Stimulated activated memory B cell treated with anti-CD40 and anti-IgM and Interleukin-4, amounts not matched to agents 10 μg/mL and 1 μg/mL and 100 μg/mL, for 72 hours (primary cell): ENCODE measurements around the gene YIPF6.
"Not testable (repeated sequence)": the region's sequence is repeated elsewhere in the genome, so short reads cannot be mapped to it uniquely, and the experiment has no call there.

ENCODE experiments used
- ATAC-seq: fragments of 150-1000 bp; cut with Tn5 transposase; 2 replicates; pipeline ENCODE4 v1.10.0; 2021
- H3K27ac Mint-ChIP-seq: one replicate; pipeline ENCODE4 v1.8.0; 2022; ENCODE audit warnings: mild to moderate bottlenecking, mixed read lengths
- H3K27me3 Mint-ChIP-seq: one replicate; pipeline ENCODE4 v1.8.0; 2022; ENCODE audit warnings: mixed read lengths
- H3K36me3 Mint-ChIP-seq: one replicate; pipeline ENCODE4 v1.8.0; 2022; ENCODE audit warnings: mixed read lengths
- H3K4me1 Mint-ChIP-seq: one replicate; pipeline ENCODE4 v1.8.0; 2022; ENCODE audit warnings: mixed read lengths
- H3K4me3 Mint-ChIP-seq: one replicate; pipeline ENCODE4 v1.8.0; 2022; ENCODE audit warnings: mild to moderate bottlenecking, moderate library complexity, mixed read lengths
- H3K9me3 Mint-ChIP-seq: one replicate; pipeline ENCODE4 v1.8.0; 2022; ENCODE audit warnings: mixed read lengths

The YIPF6 gene

GRCh38 chrX:68498508-68499379 is at the start of gene YIPF6:
YIPF6 (plus strand) TSS chrX:68499051; CDS start chrX:68499067, 16 bp downstream.
- Mint-ChIP-seq H3K9me3 (no peaks in the 10 kb centered on the region), H3K4me3 (peak within 1 kb of the TSS; percentile 100), H3K27ac (peak within 1 kb of the TSS; percentile 99), H3K27me3 (no peaks in the 10 kb centered on the region), H3K4me1 (peaks cover 24% of the 10 kb centered on the region), H3K36me3 (peaks cover 6% of the 10 kb centered on the region)
- peak; percentile 96 for ATAC-seq

GRCh38 chrX:68451720-68452119 is 47.1 kb upstream of the YIPF6 start:
- no peaks in the 10 kb centered on the region for H3K9me3 Mint-ChIP-seq
- no peak for ATAC-seq
- H3K27me3 Mint-ChIP-seq = no peaks in the 10 kb centered on the region
- no peak overlapping the region for H3K27ac Mint-ChIP-seq
- no peaks in the 10 kb centered on the region for H3K36me3 Mint-ChIP-seq
- no peaks in the 10 kb centered on the region for H3K4me1 Mint-ChIP-seq
- no peak overlapping the region for H3K4me3 Mint-ChIP-seq

GRCh38 chrX:68454476-68455150 is 44.2 kb upstream of the YIPF6 start:
- no peak overlapping the region for H3K4me3 Mint-ChIP-seq
- H3K9me3 Mint-ChIP-seq = no peaks in the 10 kb centered on the region
- ATAC-seq = no peak
- H3K27me3 Mint-ChIP-seq = no peaks in the 10 kb centered on the region
- no peaks in the 10 kb centered on the region for H3K4me1 Mint-ChIP-seq
- no peaks in the 10 kb centered on the region for H3K36me3 Mint-ChIP-seq
- no peak overlapping the region for H3K27ac Mint-ChIP-seq

- Mint-ChIP-seq H3K27ac (no peak overlapping the region), H3K27me3 (no peaks in the 10 kb centered on the region), H3K9me3 (no peaks in the 10 kb centered on the region), H3K4me3 (no peak overlapping the region), H3K4me1 (no peaks in the 10 kb centered on the region), H3K36me3 (no peaks in the 10 kb centered on the region)
- no peak for ATAC-seq
These were observed 43.7 kb upstream of the YIPF6 start for GRCh38 chrX:68455151-68455510.

- no peaks in the 10 kb centered on the region for H3K9me3 Mint-ChIP-seq
- peaks cover 4% of the 10 kb centered on the region for H3K4me1 Mint-ChIP-seq
- ATAC-seq = no peak
- no peaks in the 10 kb centered on the region for H3K36me3 Mint-ChIP-seq
- no peaks in the 10 kb centered on the region for H3K27me3 Mint-ChIP-seq
- no peak overlapping the region for H3K4me3 Mint-ChIP-seq
- no peak overlapping the region for H3K27ac Mint-ChIP-seq
These were observed 37.8 kb upstream of the YIPF6 start for GRCh38 chrX:68461093-68461492.

- ATAC-seq = no peak
- Mint-ChIP-seq H3K27me3 (no peaks in the 10 kb centered on the region), H3K27ac (no peak overlapping the region)
These were observed 37.3 kb upstream of the YIPF6 start for GRCh38 chrX:68461576-68461975.

GRCh38 chrX:68462197-68462596 is 36.7 kb upstream of the YIPF6 start:
- Mint-ChIP-seq H3K4me3 (no peak overlapping the region), H3K4me1 (peaks cover 4% of the 10 kb centered on the region), H3K36me3 (no peaks in the 10 kb centered on the region), H3K9me3 (no peaks in the 10 kb centered on the region), H3K27me3 (no peaks in the 10 kb centered on the region), H3K27ac (no peak overlapping the region)
- ATAC-seq = no peak

More at GRCh38 chrX:68461576-68461975, 37.3 kb upstream of the YIPF6 start:
- peaks cover 4% of the 10 kb centered on the region for H3K4me1 Mint-ChIP-seq
- no peaks in the 10 kb centered on the region for H3K36me3 Mint-ChIP-seq
- H3K4me3 Mint-ChIP-seq = no peak overlapping the region
- H3K9me3 Mint-ChIP-seq = no peaks in the 10 kb centered on the region

- Mint-ChIP-seq H3K4me3 (no peak overlapping the region), H3K27me3 (no peaks in the 10 kb centered on the region), H3K9me3 (no peaks in the 10 kb centered on the region), H3K27ac (no peak overlapping the region), H3K36me3 (no peaks in the 10 kb centered on the region), H3K4me1 (peaks cover 4% of the 10 kb centered on the region)
- ATAC-seq = no peak
These were observed 36.2 kb upstream of the YIPF6 start for GRCh38 chrX:68462653-68463052.

- Mint-ChIP-seq H3K27me3 (no peaks in the 10 kb centered on the region), H3K36me3 (no peaks in the 10 kb centered on the region), H3K4me3 (no peak overlapping the region), H3K27ac (no peak overlapping the region), H3K4me1 (peaks cover 4% of the 10 kb centered on the region), H3K9me3 (no peaks in the 10 kb centered on the region)
- ATAC-seq = no peak
These were observed 35.0 kb upstream of the YIPF6 start for GRCh38 chrX:68463880-68464279.

GRCh38 chrX:68464796-68465195 is 34.1 kb upstream of the YIPF6 start:
- H3K9me3 Mint-ChIP-seq = no peaks in the 10 kb centered on the region
- ATAC-seq = no peak
- H3K4me1 Mint-ChIP-seq = peaks cover 4% of the 10 kb centered on the region
- H3K27ac Mint-ChIP-seq = no peak overlapping the region
- no peaks in the 10 kb centered on the region for H3K36me3 Mint-ChIP-seq
- no peak overlapping the region for H3K4me3 Mint-ChIP-seq
- H3K27me3 Mint-ChIP-seq = no peaks in the 10 kb centered on the region

GRCh38 chrX:68480969-68481368 is 17.9 kb upstream of the YIPF6 start:
- no peak overlapping the region for H3K4me3 Mint-ChIP-seq
- H3K4me1 Mint-ChIP-seq = no peaks in the 10 kb centered on the region
- no peak for ATAC-seq
- H3K27me3 Mint-ChIP-seq = no peaks in the 10 kb centered on the region
- H3K9me3 Mint-ChIP-seq = no peaks in the 10 kb centered on the region
- no peak overlapping the region for H3K27ac Mint-ChIP-seq
- no peaks in the 10 kb centered on the region for H3K36me3 Mint-ChIP-seq

GRCh38 chrX:68486198-68486597 is 12.7 kb upstream of the YIPF6 start:
- H3K9me3 Mint-ChIP-seq, H3K36me3 Mint-ChIP-seq, H3K27me3 Mint-ChIP-seq, ATAC-seq, H3K27ac Mint-ChIP-seq, H3K4me3 Mint-ChIP-seq, H3K4me1 Mint-ChIP-seq: not testable (repeated sequence)

GRCh38 chrX:68487254-68487653 is 11.6 kb upstream of the YIPF6 start:
- no peak overlapping the region for H3K27ac Mint-ChIP-seq
- H3K27me3 Mint-ChIP-seq = no peaks in the 10 kb centered on the region
- H3K9me3 Mint-ChIP-seq = no peaks in the 10 kb centered on the region
- no peaks in the 10 kb centered on the region for H3K4me1 Mint-ChIP-seq
- no peaks in the 10 kb centered on the region for H3K36me3 Mint-ChIP-seq
- ATAC-seq = no peak
- H3K4me3 Mint-ChIP-seq = no peak overlapping the region

- Mint-ChIP-seq H3K27me3 (no peaks in the 10 kb centered on the region), H3K4me3 (no peak overlapping the region), H3K4me1 (no peaks in the 10 kb centered on the region), H3K27ac (no peak overlapping the region), H3K36me3 (no peaks in the 10 kb centered on the region), H3K9me3 (no peaks in the 10 kb centered on the region)
- no peak for ATAC-seq
These were observed 10.9 kb upstream of the YIPF6 start for GRCh38 chrX:68487924-68488323.

GRCh38 chrX:68488657-68489056 is 10.2 kb upstream of the YIPF6 start:
- Mint-ChIP-seq H3K27ac (no peak overlapping the region), H3K4me1 (no peaks in the 10 kb centered on the region), H3K27me3 (no peaks in the 10 kb centered on the region), H3K4me3 (no peak overlapping the region), H3K36me3 (no peaks in the 10 kb centered on the region), H3K9me3 (no peaks in the 10 kb centered on the region)
- ATAC-seq = no peak

GRCh38 chrX:68490644-68491043 is 8.2 kb upstream of the YIPF6 start:
- H3K9me3 Mint-ChIP-seq = no peaks in the 10 kb centered on the region
- no peaks in the 10 kb centered on the region for H3K27me3 Mint-ChIP-seq
- no peaks in the 10 kb centered on the region for H3K36me3 Mint-ChIP-seq
- no peak overlapping the region for H3K27ac Mint-ChIP-seq
- H3K4me3 Mint-ChIP-seq = no peak overlapping the region
- no peaks in the 10 kb centered on the region for H3K4me1 Mint-ChIP-seq
- ATAC-seq = no peak
